ENCODE results near the gene ACTN4.

- TF ChIP-seq KDM1A (IDR thresholded peaks at IDR 0.05; ENCODE audit: low read depth) (no peak), CTCF (IDR thresholded peaks at IDR 0.05) (no peak), RCOR1 (IDR thresholded peaks at IDR 0.05; ENCODE audit: low read depth, low read length) (no peak), PHF8 (IDR thresholded peaks at IDR 0.05; ENCODE audit: borderline replicate concordance, low read depth) (no peak), MYC (IDR thresholded peaks at IDR 0.05; ENCODE audit: borderline replicate concordance, low read length) (no peak)
- TF ChIP-seq, protein P1, sequence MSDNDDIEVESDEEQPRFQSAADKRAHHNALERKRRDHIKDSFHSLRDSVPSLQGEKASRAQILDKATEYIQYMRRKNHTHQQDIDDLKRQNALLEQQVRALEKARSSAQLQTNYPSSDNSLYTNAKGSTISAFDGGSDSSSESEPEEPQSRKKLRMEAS (IDR thresholded peaks at IDR 0.05) = no peak
Measured at GRCh38 chr19:38687837-38688378, 40.5 kb downstream of the ACTN4 start.
